IMR-90 (cell line): ENCODE results near the gene NDOR1. TPM values are rescaled to one million over a fixed set of nuclear protein-coding genes. Genes with fewer than 3 reads are reported as not detected.

ENCODE experiments used
- ATAC-seq: fragments of 200-7000 bp; cut with Tn5 transposase; 2 replicates; pipeline ENCODE4 v1.9.1; 2020; ENCODE audit warnings: low read depth, mild to moderate bottlenecking, moderate library complexity
- BruUV-seq: library from RNA; stranded (reverse); fragments of 400-500 nt; replicated peaks from 2 replicates; lab custom pipeline; 2021; lab: Mats Ljungman, UMichigan
- CTCF ChIA-PET: fragments of 300-600 bp; formaldehyde crosslinking; extraction: SDS; loops from one replicate; lab custom pipeline; 2021; ENCODE audit warnings: antibody characterized with exemption; lab: Yijun Ruan, JAX
- POLR2A ChIA-PET: fragments of 300-600 bp; sonication (Branson Sonifier 250); formaldehyde crosslinking; loops from one replicate; lab custom pipeline; 2022; ENCODE audit warnings: antibody characterized with exemption; ENCODE audit not compliant: unreplicated experiment; lab: Charles Lee
- DNase-seq: peaks from one replicate; pipeline ENCODE4 v3.0.0; 2013
- H2AFZ ChIP-seq: replicated peaks from 2 replicates; pipeline ENCODE3; 2013; ENCODE audit warnings: low read length, mild to moderate bottlenecking; ENCODE audit not compliant: poor library complexity
- H2AK5ac ChIP-seq: 2 replicates; pipeline ENCODE4 v1.6.1; 2013; ENCODE audit warnings: low read depth, low read length, inconsistent platforms
- H2AK9ac ChIP-seq: replicated peaks from 2 replicates; pipeline ENCODE3; 2013; ENCODE audit warnings: mild to moderate bottlenecking, low read depth, low read length, moderate library complexity; ENCODE audit not compliant: poor library complexity
- H2BK120ac ChIP-seq: 2 replicates; pipeline ENCODE4 v1.6.1; 2013; ENCODE audit warnings: low read depth, low read length, inconsistent platforms
- H2BK15ac ChIP-seq: 3 replicates; pipeline ENCODE4 v1.6.1; 2013; ENCODE audit warnings: low read depth, low read length, inconsistent platforms
- H2BK20ac ChIP-seq: 2 replicates; pipeline ENCODE4 v1.6.1; 2013; ENCODE audit warnings: low read depth, mild to moderate bottlenecking, inconsistent platforms, low read length, moderate library complexity
- H2BK5ac ChIP-seq: 2 replicates; pipeline ENCODE4 v1.6.1; 2013; ENCODE audit warnings: mild to moderate bottlenecking, low read depth, low read length, inconsistent platforms; ENCODE audit not compliant: poor library complexity, severe bottlenecking
- H3K14ac ChIP-seq: replicated peaks from 2 replicates; pipeline ENCODE4 v1.6.1; 2013; ENCODE audit warnings: low read depth, low read length, inconsistent platforms
- H3K18ac ChIP-seq: 2 replicates; pipeline ENCODE4 v1.6.1; 2013; ENCODE audit warnings: low read depth, low read length, control low read depth
- H3K23ac ChIP-seq: 2 replicates; pipeline ENCODE4 v1.6.1; 2013; ENCODE audit warnings: low read depth, low read length, inconsistent platforms
- H3K27ac ChIP-seq: 2 replicates; pipeline ENCODE4 v1.5.1; 2013; ENCODE audit warnings: mild to moderate bottlenecking, control low read depth, low read length; ENCODE audit not compliant: insufficient read depth
- H3K27me3 ChIP-seq: 2 replicates; pipeline ENCODE4 v1.6.1; 2013; ENCODE audit warnings: low read length; ENCODE audit not compliant: control insufficient read depth, insufficient read depth
- H3K36me3 ChIP-seq: 2 replicates; pipeline ENCODE4 v1.6.1; 2013; ENCODE audit warnings: low read length, mixed read lengths; ENCODE audit not compliant: control insufficient read depth, insufficient read depth
- H3K4ac ChIP-seq: 2 replicates; pipeline ENCODE4 v1.6.1; 2013; ENCODE audit warnings: low read depth, low read length, inconsistent platforms
- H3K4me1 ChIP-seq: 2 replicates; pipeline ENCODE4 v1.6.1; 2013; ENCODE audit warnings: low read length, mixed read lengths; ENCODE audit not compliant: control insufficient read depth, insufficient read depth
- H3K4me2 ChIP-seq: 2 replicates; pipeline ENCODE4 v1.6.1; 2013; ENCODE audit warnings: low read depth, mild to moderate bottlenecking, control low read depth, low read length, moderate library complexity
- H3K4me3 ChIP-seq: 2 replicates; pipeline ENCODE4 v1.5.1; 2013; ENCODE audit warnings: low read depth, mild to moderate bottlenecking, control low read depth, low read length, moderate library complexity; ENCODE audit not compliant: insufficient read depth
- H3K56ac ChIP-seq: 2 replicates; pipeline ENCODE4 v1.6.1; 2013; ENCODE audit warnings: low read length, inconsistent platforms; ENCODE audit not compliant: insufficient read depth; ENCODE audit errors: extremely low read depth
- H3K79me1 ChIP-seq, 2 experiments: 2 replicates each; pipeline ENCODE4 v1.6.1; 2013; ENCODE audit warnings: low read length in 2 of 2, inconsistent platforms in 1 of 2, low read depth in 1 of 2
- H3K9ac ChIP-seq: 2 replicates; pipeline ENCODE4 v1.6.1; 2013; ENCODE audit warnings: low read depth, low read length, control low read depth
- H3K9me1 ChIP-seq: 2 replicates; pipeline ENCODE4 v1.6.1; 2013; ENCODE audit warnings: low read length, inconsistent platforms; ENCODE audit not compliant: insufficient read depth
- H3K9me3 ChIP-seq: 2 replicates; pipeline ENCODE4 v1.6.1; 2013; ENCODE audit warnings: low read length; ENCODE audit not compliant: control insufficient read depth, insufficient read depth
- H4K20me1 ChIP-seq: 2 replicates; pipeline ENCODE4 v1.6.1; 2013; ENCODE audit warnings: low read length, inconsistent platforms; ENCODE audit not compliant: insufficient read depth
- H4K5ac ChIP-seq: 2 replicates; pipeline ENCODE4 v1.6.1; 2013; ENCODE audit warnings: mild to moderate bottlenecking, low read depth, low read length, control low read depth
- H4K8ac ChIP-seq, 2 experiments: 2 replicates each; pipeline ENCODE4 v1.6.1; 2013; ENCODE audit warnings: low read depth in 2 of 2, low read length in 2 of 2, control low read depth in 1 of 2, inconsistent platforms in 1 of 2
- H4K91ac ChIP-seq: 2 replicates; pipeline ENCODE4 v1.6.1; 2013; ENCODE audit warnings: low read depth, low read length, inconsistent platforms; ENCODE audit not compliant: insufficient read depth
- BHLHE40 ChIP-seq: fragments of 150-350 bp; IDR thresholded peaks from 2 replicates; pipeline ENCODE4 v1.6.1; 2016; ENCODE audit warnings: mild to moderate bottlenecking, low read depth, low read length
- MAFK ChIP-seq: IDR thresholded peaks from 2 replicates; pipeline ENCODE4 v1.6.1; 2012; ENCODE audit warnings: low read depth, low read length, improper control_type of control experiment
- MXI1 ChIP-seq: IDR thresholded peaks from 2 replicates; pipeline ENCODE4 v1.6.1; 2012; ENCODE audit warnings: low read depth, mild to moderate bottlenecking, low read length, moderate library complexity, borderline replicate concordance
- RFX5 ChIP-seq: IDR thresholded peaks from 2 replicates; pipeline ENCODE4 v1.8.0; 2012; ENCODE audit warnings: low read depth, mild to moderate bottlenecking, low read length, moderate library complexity
- USF2 ChIP-seq: fragments of 150-350 bp; IDR thresholded peaks from 2 replicates; pipeline ENCODE4 v1.6.1; 2017; ENCODE audit warnings: mild to moderate bottlenecking, antibody characterized with exemption, low read length, low read depth
- WGBS, 2 experiments: methylation state at CpG; one replicate each; pipeline versions ENCODE4 v1.1.5 to v1.1.7; 2013; ENCODE audit warnings: missing lambda C conversion rate in 2 of 2; ENCODE audit not compliant: insufficient read length in 1 of 2; ENCODE audit errors: extremely low coverage in 2 of 2; 5-methylcytosine and 5-hydroxymethylcytosine counted together
- dilution Hi-C: fragments of 300-500 bp; cut with HindIII; formaldehyde crosslinking; loops from one replicate; pipeline ENCODE4 v1.14.3; 2018; ENCODE audit warnings: low sequenced_read_pairs; ENCODE audit not compliant: unreplicated experiment
- in situ Hi-C: fragments of 300-500 bp; cut with MboI; formaldehyde crosslinking; loops from 3 replicates; pipeline ENCODE4 v1.14.3; 2019; ENCODE audit warnings: low sequenced_read_pairs, inconsistent platforms, mixed read lengths
- intact Hi-C: fragments of 100-400 bp; cut with micrococcal nuclease; formaldehyde crosslinking; loops from 2 replicates; pipeline ENCODE4 v1.10.0; 2022
- polyA plus RNA-seq, 3 experiments: library from polyadenylated mRNA; depleted of rRNA; stranded (reverse); fragments of >200 nt; gene quantifications; 2 replicates each; pipeline ENCODE4 v1.2.3, GENCODE V29; 2012; ENCODE audit warnings: low replicate concordance in 1 of 3
- total RNA-seq: library from RNA; depleted of rRNA; stranded (reverse); fragments of >200 nt; gene quantifications from 2 replicates; pipeline ENCODE4 v1.2.3, GENCODE V29; 2012

Gene NDOR1
- total and polyA plus RNA-seq, 2 of the 4 experiments (the other 2 are of a cell fraction) = 0.90 to 10.6 TPM

GRCh38 chr9:137262909-137263285 lies 57.4 kb downstream of the NDOR1 start:
- H2AK5ac ChIP-seq = no peak overlapping the region; the same call in 1 of the 2 replicates
- no peak overlapping the region for H4K5ac ChIP-seq
- intact Hi-C loops = no loop called here
- peaks cover 10 to 40% of the 10 kb centered on the region in 2 experiments for H3K79me1 ChIP-seq
- no peak overlapping the region for H4K91ac ChIP-seq
- H3K56ac ChIP-seq = no peak overlapping the region
- no peak overlapping the region for H3K27ac ChIP-seq
- H4K8ac ChIP-seq = no peak overlapping the region
- H2AFZ ChIP-seq = no peak overlapping the region
- H3K9ac ChIP-seq = no peak overlapping the region
- BruUV-seq = no TSS peak
- no peak overlapping the region for H3K4ac ChIP-seq
- H3K4me2 ChIP-seq = no peak overlapping the region
- no peak overlapping the region for H3K4me3 ChIP-seq
- no peak overlapping the region for H2BK5ac ChIP-seq
- no peak overlapping the region for H2BK120ac ChIP-seq
- no peaks in the 10 kb centered on the region for H3K27me3 ChIP-seq
- ATAC-seq (no peak), DNase-seq (no peak)
- H3K9me1 ChIP-seq = no peaks in the 10 kb centered on the region
- H3K4me1 ChIP-seq = no peaks in the 10 kb centered on the region
- dilution Hi-C loops = no loop called here
- no peak for TF ChIP-seq MAFK
- TF ChIP-seq USF2 = no peak
- no peak for TF ChIP-seq MXI1
- no peak for TF ChIP-seq BHLHE40
- no peak for TF ChIP-seq RFX5
- CTCF ChIA-PET = no interaction called here
- H3K9me3 ChIP-seq = no peaks in the 10 kb centered on the region
- no peak overlapping the region for H2BK20ac ChIP-seq
- no peak overlapping the region for H3K18ac ChIP-seq
- H3K36me3 ChIP-seq = peaks cover 53% of the 10 kb centered on the region
- H2AK9ac ChIP-seq = no peak overlapping the region
- no peak overlapping the region for H2BK15ac ChIP-seq
- in situ Hi-C loops = no loop called here
- no peak overlapping the region for H3K14ac ChIP-seq
- H4K20me1 ChIP-seq = peaks cover 7% of the 10 kb centered on the region
- no peak overlapping the region for H3K23ac ChIP-seq
- POLR2A ChIA-PET = no interaction called here
- WGBS, 2 experiments = 96% methylated on average over 20 of the region's 24 CpGs; no CpG with 5 or more reads in 1 of the 2 experiments
